Rectal smooth muscle tissue (tissue), 1 donor: ENCODE data around the gene NCBP2.
"Not testable (repeated sequence)": the region's sequence is repeated elsewhere in the genome, so short reads cannot be mapped to it uniquely, and the experiment has no call there.

Experiments
- H3K27ac ChIP-seq: one replicate; pipeline ENCODE4 v1.7.0; 2013; ENCODE audit warnings: low read depth, low read length, inconsistent platforms
- H3K27me3 ChIP-seq: one replicate; pipeline ENCODE4 v1.7.0; 2013; ENCODE audit warnings: low read length; ENCODE audit not compliant: control insufficient read depth, insufficient read depth
- H3K36me3 ChIP-seq: one replicate; pipeline ENCODE4 v1.7.0; 2013; ENCODE audit warnings: low read length; ENCODE audit not compliant: control insufficient read depth, insufficient read depth
- H3K4me1 ChIP-seq: one replicate; pipeline ENCODE4 v1.7.0; 2013; ENCODE audit warnings: low read length; ENCODE audit not compliant: control insufficient read depth, insufficient read depth
- H3K4me3 ChIP-seq: one replicate; pipeline ENCODE4 v1.7.0; 2013; ENCODE audit warnings: low read length
- H3K9ac ChIP-seq: one replicate; pipeline ENCODE4 v1.7.0; 2013; ENCODE audit warnings: low read length

Gene NCBP2

GRCh38 chr3:196947136-196947859 lies 5.0 kb upstream of the NCBP2 start:
- H3K27ac ChIP-seq = no peak overlapping the region
- no peak overlapping the region for H3K4me3 ChIP-seq
- no peaks in the 10 kb centered on the region for H3K27me3 ChIP-seq
- H3K9ac ChIP-seq = no peak overlapping the region
- no peaks in the 10 kb centered on the region for H3K36me3 ChIP-seq
- H3K4me1 ChIP-seq = peaks cover 7% of the 10 kb centered on the region

GRCh38 chr3:196944037-196944790 lies 1.9 kb upstream of the NCBP2 start:
- H3K27ac ChIP-seq, H3K4me3 ChIP-seq, H3K27me3 ChIP-seq, H3K36me3 ChIP-seq, H3K9ac ChIP-seq: not testable (repeated sequence)
- H3K4me1 ChIP-seq = peaks cover 11% of the 10 kb centered on the region

- peak overlapping the region; percentile 69 for H3K4me3 ChIP-seq
- H3K9ac ChIP-seq = peak overlapping the region; percentile 88
- H3K4me1 ChIP-seq = peaks cover 11% of the 10 kb centered on the region
Observed at GRCh38 chr3:196942915-196943277, 568 bp upstream of the NCBP2 start.

DNA sequence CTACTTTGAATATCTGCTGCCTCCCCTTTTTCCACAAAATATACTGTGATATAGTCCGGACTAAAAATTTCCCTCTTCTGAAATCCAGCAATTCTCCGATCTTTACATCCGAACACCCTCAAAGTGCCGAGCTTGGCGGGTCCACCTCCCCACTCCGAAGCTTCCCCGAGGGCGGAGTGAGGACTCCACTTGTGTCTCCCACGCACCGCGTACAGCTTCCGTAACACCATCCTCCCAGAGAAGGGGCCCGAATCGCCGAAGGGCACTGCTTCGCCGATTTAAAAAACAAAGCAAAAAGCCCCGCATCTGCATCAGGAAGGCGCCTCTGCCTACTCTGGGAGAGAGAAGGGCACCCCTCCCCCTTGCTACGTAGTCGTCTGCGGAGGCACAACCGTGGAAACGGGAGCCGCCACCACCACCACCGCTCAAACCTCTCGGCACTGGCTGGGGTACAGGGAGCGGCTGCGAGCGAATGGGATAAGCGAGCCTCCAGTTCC lies 551 bp downstream of the NCBP2 start:
- Histone ChIP-seq H3K9ac (peak overlapping the region; percentile 47), H3K4me1 (peaks cover 11% of the 10 kb centered on the region), H3K4me3 (peak overlapping the region; percentile 69), H3K27ac (peak overlapping the region; percentile 74), H3K36me3 (peaks cover 13% of the 10 kb centered on the region), H3K27me3 (no peaks in the 10 kb centered on the region)

More at GRCh38 chr3:196942915-196943277, 568 bp upstream of the NCBP2 start:
- Histone ChIP-seq H3K27me3 (no peaks in the 10 kb centered on the region), H3K36me3 (peaks cover 2% of the 10 kb centered on the region), H3K27ac (peak overlapping the region; percentile 75)

- peaks cover 9% of the 10 kb centered on the region for H3K4me1 ChIP-seq
- H3K4me3 ChIP-seq = no peak overlapping the region
- H3K27ac ChIP-seq = no peak overlapping the region
- peaks cover 27% of the 10 kb centered on the region for H3K36me3 ChIP-seq
- no peaks in the 10 kb centered on the region for H3K27me3 ChIP-seq
- no peak overlapping the region for H3K9ac ChIP-seq
Observed at GRCh38 chr3:196938576-196938975, 3.8 kb downstream of the NCBP2 start.

GRCh38 chr3:196938124-196938523 lies 4.2 kb downstream of the NCBP2 start:
- Histone ChIP-seq H3K27ac (no peak overlapping the region), H3K4me3 (no peak overlapping the region), H3K27me3 (no peaks in the 10 kb centered on the region), H3K9ac (no peak overlapping the region), H3K4me1 (peaks cover 5% of the 10 kb centered on the region), H3K36me3 (peaks cover 27% of the 10 kb centered on the region)

DNA sequence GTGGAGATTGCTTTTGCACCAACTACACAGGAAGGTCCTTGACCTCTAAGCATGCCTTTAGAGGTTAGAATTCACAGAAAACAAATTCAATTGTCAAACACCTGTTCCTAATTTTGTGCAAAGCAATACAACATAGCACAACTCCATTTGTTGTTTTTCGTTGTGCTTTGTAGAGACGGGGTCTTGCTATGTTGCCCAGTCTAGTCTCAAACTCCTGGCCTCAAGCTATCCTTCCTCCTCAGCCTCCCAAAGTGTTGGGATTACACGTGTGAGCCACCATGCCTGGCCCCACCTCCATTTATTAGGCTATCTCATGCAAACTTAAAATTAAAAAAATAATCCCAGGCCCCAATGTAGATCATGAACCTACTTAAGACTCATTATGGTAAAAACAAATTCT lies 6.0 kb downstream of the NCBP2 start:
- peaks cover 3% of the 10 kb centered on the region for H3K4me1 ChIP-seq
- no peaks in the 10 kb centered on the region for H3K27me3 ChIP-seq
- H3K27ac ChIP-seq = no peak overlapping the region
- no peak overlapping the region for H3K4me3 ChIP-seq
- no peak overlapping the region for H3K9ac ChIP-seq
- H3K36me3 ChIP-seq = peaks cover 34% of the 10 kb centered on the region

GRCh38 chr3:196932600-196932999 lies 9.7 kb downstream of the NCBP2 start:
- no peak overlapping the region for H3K4me3 ChIP-seq
- peaks cover 37% of the 10 kb centered on the region for H3K36me3 ChIP-seq
- no peak overlapping the region for H3K9ac ChIP-seq
- H3K27me3 ChIP-seq = no peaks in the 10 kb centered on the region
- H3K27ac ChIP-seq = no peak overlapping the region
- H3K4me1 ChIP-seq = no peaks in the 10 kb centered on the region

- no peak overlapping the region for H3K4me3 ChIP-seq
- H3K27ac ChIP-seq = no peak overlapping the region
- H3K36me3 ChIP-seq = peaks cover 31% of the 10 kb centered on the region
- H3K4me1 ChIP-seq = no peaks in the 10 kb centered on the region
- H3K27me3 ChIP-seq = no peaks in the 10 kb centered on the region
- H3K9ac ChIP-seq = no peak overlapping the region
Observed at GRCh38 chr3:196931828-196932587, 10.3 kb downstream of the NCBP2 start.

DNA sequence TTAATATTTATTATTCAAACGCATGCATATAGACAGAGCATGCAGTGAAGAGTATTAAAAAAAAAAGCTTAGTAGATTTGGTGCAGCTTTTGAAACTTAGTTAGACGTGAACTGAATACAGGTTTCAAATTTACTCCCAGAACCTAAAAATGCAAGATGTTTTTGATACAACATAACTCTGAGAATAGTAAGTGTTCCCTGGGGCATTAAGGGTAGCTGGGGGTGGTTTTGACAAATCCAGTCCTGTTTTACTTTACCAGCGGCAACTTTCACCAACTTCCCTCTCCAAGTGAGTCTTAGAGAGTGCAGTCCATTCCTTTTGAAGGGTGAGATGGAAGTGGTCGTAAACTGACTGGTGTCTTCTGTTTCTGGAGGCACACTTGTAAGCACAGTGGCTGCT lies 11.2 kb downstream of the NCBP2 start:
- Histone ChIP-seq H3K36me3 (peaks cover 28% of the 10 kb centered on the region), H3K9ac (no peak overlapping the region), H3K27ac (no peak overlapping the region), H3K27me3 (no peaks in the 10 kb centered on the region), H3K4me1 (no peaks in the 10 kb centered on the region), H3K4me3 (no peak overlapping the region)

DNA sequence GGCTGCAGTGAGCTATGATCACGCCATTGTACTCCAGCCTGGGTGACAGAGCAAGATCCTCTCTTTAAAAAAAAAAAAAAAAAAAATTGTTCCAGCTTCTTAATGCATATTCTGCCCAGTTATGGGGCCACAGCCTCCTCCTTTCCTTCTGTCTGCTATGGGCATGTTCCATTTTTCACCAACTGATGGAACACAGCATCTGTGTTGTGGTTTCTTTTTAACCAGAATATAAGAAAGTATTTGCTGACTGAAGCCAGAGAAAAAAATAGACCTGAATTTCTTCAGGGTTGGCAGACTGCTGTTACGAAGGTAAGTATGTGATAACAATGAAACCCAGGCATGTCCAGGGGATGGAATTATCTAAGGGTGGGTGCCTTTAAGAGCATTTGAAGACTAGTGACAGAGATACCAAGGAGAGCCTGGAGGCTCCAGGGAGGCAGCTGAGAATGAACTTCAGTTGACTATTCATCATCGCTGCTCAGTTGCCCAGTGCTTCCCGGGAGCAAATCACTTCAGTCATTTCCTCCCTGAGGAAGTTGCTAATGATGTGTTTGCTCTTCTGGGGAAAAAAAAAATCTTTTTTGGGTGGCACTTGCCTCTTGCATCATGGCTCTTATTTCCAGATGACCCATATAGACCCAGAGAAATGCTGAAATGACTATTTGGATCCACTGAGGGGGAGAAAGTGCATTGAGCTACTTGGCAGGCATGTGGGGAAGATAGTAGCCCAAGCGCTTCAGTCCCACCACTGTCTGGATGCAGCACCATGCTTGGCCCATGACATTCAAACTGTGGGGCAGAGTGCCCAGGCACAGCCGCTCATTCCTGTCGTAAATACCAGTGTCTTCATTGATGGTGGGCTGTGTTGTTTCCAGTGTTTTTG lies 14.5 kb downstream of the NCBP2 start:
- Histone ChIP-seq H3K36me3 (peaks cover 15% of the 10 kb centered on the region), H3K4me3 (no peak overlapping the region), H3K9ac (no peak overlapping the region), H3K27me3 (no peaks in the 10 kb centered on the region), H3K27ac (no peak overlapping the region), H3K4me1 (no peaks in the 10 kb centered on the region)
